DMS79 (cell line): ENCODE measurements around the gene SSUH2.
"Not testable (repeated sequence)": the region's sequence is repeated elsewhere in the genome, so short reads cannot be mapped to it uniquely, and the experiment has no call there.

Experiments
- DNase-seq: peaks from one replicate; lab custom pipeline; 2025; lab: John Stamatoyannopoulos, UW

The SSUH2 gene

GRCh38 chr3:8644748-8645390 lies at the start of gene SSUH2:
Gene SSUH2, minus strand, starts transcription at chr3:8644798. Its CDS starts 40 bp downstream, at chr3:8644758.
- no peak for DNase-seq

GRCh38 chr3:8691295-8691694 lies 46.7 kb upstream of the SSUH2 start:
- DNase-seq = not testable (repeated sequence)

- DNase-seq = not testable (repeated sequence)
Measured at GRCh38 chr3:8684992-8685391, 40.4 kb upstream of the SSUH2 start.

GRCh38 chr3:8682850-8683574 lies 38.4 kb upstream of the SSUH2 start:
- DNase-seq = not testable (repeated sequence)

- not testable (repeated sequence) for DNase-seq
Measured at GRCh38 chr3:8681881-8682538, 37.4 kb upstream of the SSUH2 start.

- DNase-seq = no peak
Measured at GRCh38 chr3:8681349-8681748, 36.8 kb upstream of the SSUH2 start.

GRCh38 chr3:8679817-8680553 lies 35.4 kb upstream of the SSUH2 start:
- DNase-seq = not testable (repeated sequence)

- DNase-seq = no peak
Measured at GRCh38 chr3:8678751-8679150, 34.2 kb upstream of the SSUH2 start.

GRCh38 chr3:8677258-8677657 lies 32.7 kb upstream of the SSUH2 start:
- not testable (repeated sequence) for DNase-seq

GRCh38 chr3:8675591-8675990 lies 31.0 kb upstream of the SSUH2 start:
- not testable (repeated sequence) for DNase-seq

GRCh38 chr3:8673083-8673737 lies 28.6 kb upstream of the SSUH2 start:
- DNase-seq = no peak

- DNase-seq = no peak
Measured at GRCh38 chr3:8669019-8669418, 24.4 kb upstream of the SSUH2 start.

GRCh38 chr3:8668216-8668615 lies 23.6 kb upstream of the SSUH2 start:
- DNase-seq = no peak

GRCh38 chr3:8667463-8668091 lies 23.0 kb upstream of the SSUH2 start:
- no peak for DNase-seq

GRCh38 chr3:8665407-8665896 lies 20.9 kb upstream of the SSUH2 start:
- DNase-seq = no peak

- DNase-seq = no peak
Measured at GRCh38 chr3:8663177-8664061, 18.8 kb upstream of the SSUH2 start.

GRCh38 chr3:8662594-8662993 lies 18.0 kb upstream of the SSUH2 start:
- DNase-seq = no peak

GRCh38 chr3:8660175-8661118 lies 15.8 kb upstream of the SSUH2 start:
- no peak for DNase-seq

GRCh38 chr3:8659242-8659641 lies 14.6 kb upstream of the SSUH2 start:
- DNase-seq = no peak
